Non-pigmented ciliary epithelial cell (primary cell): ENCODE data around the gene CDON.

ENCODE experiments used
- DNase-seq: peaks from one replicate; pipeline ENCODE4 v3.0.0-alpha.2; 2010; ENCODE audit warnings: low read depth

The CDON gene

DNA sequence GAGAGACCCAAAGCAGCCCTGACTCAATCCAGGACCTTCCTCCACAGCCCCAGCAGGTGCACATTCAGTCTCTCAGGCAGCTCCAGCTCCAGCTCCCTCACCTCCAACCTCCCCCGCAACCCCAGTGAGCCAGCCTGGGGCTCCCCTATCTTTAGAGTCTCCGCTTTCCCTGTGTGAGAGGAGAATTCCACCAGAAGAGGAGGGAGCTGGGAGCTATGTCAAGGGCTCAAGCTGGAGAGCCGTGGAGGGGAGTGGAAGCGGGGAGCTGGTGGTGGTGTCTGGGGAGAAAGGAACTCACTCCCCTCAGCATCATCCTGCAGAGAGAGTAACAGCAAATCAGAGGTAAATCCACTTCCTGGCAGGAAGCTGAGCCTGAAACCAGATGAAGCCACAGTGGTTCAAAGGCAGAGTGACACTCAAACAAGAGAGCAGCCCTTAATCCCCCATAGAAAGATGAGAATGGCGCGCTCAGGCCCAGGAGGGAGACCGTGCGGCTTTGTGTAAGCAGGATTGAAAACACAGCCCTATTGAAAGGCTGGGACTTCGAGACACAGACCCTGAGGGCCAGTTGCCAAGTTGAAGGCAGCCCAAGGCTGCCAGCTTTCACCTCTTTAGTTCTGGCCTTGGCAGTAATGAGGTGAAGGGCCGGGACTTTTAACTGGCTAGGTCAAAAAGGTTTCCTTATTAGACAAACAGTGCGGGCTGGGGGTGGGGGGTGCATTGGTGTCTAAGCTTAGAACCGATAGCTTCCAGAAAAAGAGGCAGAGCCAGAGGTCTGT lies 21.4 kb upstream of the CDON start:
- DNase-seq, result no peak

DNA sequence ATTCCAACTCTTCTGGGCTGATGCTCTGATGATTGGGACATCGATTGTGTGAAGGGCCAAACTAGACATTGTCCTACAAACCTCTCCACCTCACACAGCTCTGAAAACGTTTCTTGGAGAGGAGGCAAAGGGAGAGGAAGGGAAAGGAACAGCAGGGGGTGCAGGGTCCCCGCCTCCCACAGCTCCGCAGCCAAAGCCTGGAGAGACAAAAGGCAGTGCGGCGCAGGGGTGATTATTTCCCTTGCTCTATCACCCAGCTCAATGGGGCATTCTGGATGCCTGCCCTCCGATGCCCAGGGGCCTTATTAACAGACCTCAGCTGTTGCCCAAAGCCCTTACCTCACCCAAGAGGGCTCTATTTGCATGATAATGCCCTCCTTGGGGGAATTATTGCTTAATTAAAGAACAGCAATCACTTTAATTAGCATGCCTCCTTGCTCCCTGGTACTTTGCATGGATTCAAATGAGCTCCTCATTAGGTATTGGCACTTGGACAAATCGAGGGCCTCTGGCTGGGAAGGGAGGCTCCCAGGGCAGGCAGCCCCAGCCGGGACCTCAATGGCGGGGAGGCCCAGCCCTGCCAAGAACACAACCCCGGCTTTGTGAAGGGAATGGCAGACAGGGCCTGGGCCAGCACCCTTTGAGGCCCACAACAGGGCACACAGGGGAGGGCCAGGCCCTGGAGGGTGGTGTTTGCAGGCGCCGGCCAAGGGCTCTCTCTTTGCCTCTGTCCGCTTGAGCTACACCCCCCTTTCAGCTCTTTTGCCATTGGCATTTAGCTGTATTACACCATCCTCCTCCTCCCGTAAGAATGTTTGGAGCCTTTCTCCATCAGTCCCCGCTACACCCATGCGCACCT lies 19.8 kb upstream of the CDON start:
- DNase-seq, result no peak

DNA sequence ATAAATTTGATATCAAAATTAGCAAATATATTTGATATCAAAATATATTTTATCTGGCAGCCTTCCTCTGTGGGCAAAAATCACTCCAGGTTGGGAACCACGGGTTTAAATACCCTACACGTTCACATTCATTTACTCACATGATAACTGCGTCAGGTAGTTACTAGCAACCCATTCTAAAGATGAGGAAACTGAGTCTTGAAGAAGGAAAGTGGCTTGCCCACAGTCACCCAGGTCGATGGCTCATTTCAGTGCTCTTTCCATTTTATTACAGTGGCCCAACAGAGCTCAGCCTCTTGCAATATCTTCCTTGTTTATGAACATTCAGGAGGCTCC lies 19.2 kb upstream of the CDON start:
- DNase-seq, result no peak

DNA sequence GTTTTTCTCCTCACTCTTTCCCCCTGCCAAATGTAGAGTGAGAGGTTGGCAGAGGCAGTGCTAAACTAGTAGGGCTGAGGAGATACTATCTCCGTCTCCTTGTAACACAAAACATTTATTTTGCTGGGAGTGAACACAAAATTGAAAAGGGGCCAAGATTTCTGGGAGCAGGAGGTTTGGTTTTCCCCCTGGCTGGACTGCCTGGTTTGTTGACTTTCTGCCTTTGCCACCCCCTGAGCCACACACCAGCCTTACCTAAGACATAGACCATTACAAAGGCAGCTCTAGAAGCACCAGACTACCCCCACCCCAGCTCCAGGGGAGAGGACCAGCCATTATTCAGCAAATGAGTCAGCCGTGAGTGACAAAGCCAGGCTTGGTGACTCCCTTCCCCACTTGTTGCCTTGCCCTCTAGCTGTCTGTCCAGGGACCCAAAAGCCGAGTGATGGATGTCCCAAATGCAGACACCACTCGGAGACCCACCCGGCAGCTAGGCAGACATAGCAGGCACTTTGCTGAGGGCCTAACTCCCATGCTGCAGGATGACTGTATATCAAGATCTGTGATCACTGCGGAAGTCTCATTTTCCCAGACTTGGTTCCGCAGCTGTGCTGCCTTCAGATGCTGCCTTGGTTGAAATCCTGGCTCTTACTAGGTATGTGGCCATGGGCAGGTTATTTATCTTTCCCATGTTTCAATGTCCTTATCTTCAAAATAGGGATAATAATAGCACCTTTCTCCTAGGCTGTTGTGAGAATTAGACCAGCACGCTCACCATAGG lies 17.7 kb upstream of the CDON start:
- DNase-seq, result no peak

DNA sequence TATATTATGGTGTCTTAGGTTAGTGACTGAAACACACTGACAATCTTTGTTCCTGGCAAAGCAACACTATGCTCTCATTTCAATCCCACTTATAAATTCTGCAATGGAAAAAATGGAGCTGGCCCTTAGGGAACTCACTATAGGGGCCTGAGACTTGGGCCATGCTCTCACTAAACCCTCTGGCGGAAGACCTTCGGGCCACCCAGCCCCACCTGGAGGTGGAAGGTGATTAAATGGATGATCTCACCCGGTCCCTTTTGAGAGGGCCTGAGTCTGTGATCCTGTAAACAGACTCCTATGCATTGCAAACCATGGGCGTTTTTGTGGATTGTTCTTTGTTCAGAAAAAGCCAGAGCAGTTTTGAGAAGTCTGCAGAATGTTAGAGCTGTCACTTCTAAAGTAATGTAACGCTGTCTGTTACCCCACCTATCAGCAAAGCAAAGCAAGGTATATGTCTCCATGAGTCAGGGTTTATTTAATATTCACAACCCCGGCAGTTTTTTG lies 17.0 kb upstream of the CDON start:
- no peak for DNase-seq

DNA sequence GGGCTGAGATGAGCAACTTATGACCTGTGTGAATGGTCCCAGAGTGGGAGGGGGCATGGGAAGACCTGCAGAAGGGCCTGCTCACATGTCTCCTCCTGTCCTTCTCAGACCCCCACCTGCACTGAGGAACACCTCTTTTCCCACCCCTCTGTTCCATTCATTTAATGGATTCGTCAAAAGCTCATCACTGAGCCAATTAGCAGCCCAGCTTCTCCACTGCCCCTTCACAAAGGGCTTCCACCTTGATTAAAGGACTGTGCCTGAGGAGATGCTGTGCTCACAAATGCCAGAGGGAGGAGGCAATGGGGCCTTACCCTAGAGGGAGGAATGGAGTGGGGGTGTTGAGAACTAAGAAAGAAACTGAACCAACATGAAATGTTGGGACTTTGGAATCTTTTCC lies 14.0 kb upstream of the CDON start:
- DNase-seq, result no peak

DNA sequence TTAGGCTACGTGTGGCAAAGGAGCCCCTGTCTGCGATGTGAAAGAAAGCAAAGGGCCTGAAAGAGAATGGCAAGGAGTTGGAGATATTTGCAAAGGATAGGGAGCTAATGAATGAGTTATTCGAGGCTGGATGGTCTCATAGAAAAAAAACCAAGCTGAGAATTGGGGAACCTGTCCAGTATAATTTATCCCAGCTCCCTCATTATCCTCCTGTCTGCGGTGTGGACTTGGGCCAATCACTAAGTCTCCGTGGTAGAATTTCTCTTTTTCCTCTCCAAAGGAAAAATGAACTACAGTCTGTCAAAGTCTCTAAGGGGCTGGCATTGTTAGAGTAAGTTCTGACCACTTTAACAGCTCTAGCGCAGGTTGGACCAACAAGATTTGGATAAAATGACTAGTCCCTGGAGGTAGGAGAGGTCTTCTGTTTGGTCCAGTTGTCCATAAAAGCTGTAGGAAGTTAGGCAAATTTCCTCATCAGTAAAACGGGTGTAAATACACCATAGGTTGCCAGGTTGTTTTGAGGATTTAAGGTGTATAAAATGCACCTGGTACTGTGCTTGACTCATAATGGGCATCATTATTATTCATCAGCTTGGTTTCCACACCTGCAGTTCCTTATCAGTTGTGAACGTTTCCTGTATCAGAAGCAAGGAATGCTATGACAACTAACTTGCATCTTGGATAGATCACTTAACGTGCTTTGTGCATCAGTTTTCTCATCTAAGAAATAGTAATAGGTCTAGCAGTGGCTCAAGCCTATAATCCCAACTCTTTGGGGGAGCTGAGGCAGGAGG lies 10.3 kb upstream of the CDON start:
- no peak for DNase-seq

DNA sequence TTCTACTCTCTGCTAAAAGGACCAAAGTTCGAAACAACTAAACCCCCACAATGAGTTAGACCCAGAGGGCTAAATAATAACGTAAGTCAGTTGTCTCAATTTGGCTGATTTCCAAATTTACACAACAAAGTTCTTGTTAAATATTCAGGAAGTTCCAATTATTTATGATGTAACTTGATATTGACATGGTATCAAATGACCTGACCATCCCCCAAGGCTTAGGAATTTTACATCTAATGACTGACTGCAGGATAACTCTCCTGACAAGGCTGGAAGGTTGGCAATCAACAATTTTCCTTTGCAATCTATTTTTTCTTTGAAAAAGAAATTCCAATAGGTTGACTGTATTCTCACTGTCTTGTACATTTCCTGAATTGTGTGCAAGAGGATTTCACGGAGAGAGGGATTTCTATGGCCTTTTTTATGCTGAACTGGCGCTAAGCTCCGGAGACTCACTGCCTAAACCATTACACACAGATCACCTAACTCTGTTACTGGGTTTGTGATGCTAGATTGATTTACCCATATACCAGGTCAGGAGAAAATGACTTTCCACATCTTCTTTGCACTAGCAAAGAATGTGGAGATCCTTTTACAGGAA lies 9.6 kb upstream of the CDON start:
- no peak for DNase-seq

DNA sequence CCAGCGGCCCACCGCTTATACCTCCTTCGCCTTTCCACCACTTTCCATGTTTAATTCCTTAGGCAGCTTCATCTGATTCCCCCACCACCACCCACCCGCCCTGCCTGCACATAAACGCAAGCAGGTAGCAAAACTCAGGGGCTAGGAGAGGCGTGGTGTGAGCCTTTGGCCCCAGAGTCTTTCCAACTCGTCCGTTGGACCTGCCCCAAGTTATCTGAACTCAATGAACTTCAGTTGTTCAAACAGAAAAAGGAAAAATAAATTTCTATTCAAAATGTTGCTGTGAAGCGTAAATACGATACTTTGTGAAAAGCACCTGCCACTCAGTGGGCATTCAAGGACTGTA lies 814 bp upstream of the CDON start:
- no peak for DNase-seq

DNA sequence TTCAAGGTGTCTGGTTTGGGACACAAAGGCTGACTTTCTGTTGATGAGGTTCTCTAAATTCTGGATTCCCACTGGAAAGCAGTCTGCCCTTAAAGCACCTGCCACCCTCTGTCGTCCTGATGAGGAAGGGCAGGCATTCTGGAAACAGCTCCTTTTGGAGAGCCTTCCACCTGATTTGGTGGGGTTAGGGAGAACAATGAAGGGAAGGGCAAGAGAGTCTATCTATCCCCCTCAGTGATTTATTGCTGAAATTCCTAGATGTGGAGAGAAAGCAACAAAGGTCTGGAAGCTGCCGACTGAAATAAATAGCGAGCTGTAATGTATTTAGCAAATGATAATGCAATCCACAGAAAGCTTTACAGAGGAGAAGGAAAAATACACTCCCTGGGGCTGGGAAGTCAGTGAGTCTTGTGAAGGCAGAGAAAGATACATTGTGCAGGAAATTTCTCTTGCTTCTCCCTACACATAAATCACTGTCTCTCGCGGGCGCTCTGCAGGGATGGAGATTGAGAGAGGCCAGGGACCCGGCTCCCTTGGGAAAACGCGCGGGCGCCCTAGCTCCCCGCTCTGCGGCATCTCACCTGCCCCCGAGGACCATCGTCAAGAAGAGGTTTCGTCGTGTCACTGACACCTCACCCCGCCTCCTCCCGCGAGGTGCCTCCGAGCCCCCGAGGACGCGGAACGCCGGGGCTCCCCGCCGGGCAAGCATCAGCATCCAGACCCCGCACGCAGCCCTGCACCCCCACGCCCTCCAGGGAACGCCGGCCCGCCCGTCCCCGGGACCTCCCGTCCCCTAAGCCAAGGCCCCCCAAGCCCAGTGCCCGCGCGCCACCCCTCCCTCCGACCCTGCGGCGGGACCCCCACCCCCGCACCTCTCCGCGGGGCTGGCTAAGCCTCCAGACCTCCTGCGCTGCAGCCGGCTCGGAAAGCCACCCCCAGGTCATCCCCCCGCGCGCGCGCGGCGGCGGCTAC lies 673 bp downstream of the CDON start:
- no peak for DNase-seq

DNA sequence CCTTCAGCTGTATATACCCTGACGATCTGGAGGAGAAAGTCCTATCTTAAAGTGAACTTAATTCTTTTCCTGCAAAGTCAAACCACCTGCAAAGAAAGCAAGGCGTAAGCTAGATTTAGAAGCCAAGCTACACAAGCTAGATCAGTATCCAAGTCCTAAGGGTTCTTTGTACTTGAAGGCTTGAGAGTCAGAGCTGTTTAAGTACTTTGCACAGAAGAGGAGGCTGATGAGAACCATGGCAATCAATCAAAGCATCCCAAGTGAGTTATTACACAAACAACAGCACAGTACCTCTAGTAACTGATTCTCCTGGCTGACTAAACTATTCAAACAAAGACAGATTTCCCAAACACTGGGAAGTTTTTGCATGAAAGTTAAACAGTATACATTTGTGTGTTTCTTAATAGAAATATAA lies 1.9 kb downstream of the CDON start:
- no peak for DNase-seq

DNA sequence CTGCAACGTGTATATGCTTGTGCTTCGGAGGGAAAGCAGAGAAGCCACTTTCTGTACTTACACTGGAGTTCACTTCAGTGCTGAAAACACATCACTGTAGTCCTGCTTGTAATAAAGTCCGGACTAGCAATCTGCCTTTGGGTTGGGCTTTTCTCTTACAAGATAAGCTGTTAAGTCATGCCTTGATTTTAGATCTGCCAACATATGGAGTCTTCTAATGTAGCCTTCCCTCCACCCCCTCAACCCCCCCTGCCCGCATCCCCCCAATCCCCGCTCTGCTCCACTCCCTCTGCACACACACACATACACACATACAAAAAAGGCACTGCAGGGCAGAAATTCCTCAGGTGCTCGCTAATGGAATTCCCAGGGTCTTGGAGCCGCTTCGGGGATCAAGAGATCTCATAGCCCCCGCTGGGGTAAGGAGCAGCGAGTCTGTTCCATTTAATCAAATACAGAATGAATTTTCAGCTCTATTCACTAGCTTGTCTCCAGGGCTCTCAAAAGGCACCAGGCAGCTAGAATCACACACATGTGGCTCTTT lies 3.4 kb downstream of the CDON start:
- no peak for DNase-seq

DNA sequence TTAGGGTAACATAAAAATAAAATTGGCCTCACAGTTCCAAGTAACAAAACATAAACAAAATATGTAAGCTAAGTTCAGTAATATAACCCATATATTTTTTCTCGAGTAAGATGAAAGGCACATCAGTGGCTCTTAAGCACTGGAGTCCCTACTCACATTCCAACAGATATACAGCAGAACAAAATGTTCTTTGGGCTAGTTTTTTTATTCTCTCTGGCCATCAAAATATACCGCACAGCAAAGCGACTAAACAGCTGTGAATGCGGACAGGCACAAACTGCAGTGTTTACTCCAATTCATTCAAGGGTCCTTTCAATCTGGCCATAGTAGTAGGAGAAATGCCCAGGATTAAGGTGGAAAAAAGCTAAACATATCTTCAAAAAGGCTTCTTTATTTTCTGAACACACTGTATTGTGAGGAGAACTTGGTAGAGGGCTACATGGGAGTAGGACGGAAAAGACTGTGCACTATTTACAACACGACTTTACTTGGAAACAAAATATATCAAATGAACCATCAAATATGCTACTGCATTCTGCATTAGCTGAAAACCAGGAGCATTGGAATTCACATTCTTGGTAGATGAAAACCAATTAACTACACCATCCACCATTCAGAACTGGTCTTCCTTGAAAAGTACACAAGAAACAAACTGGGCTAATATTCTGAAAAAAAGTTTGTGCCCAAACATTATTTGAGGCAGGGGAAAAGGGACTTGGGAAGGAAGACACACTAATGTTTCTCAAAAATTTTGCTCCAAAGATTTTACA lies 4.4 kb downstream of the CDON start:
- no peak for DNase-seq

DNA sequence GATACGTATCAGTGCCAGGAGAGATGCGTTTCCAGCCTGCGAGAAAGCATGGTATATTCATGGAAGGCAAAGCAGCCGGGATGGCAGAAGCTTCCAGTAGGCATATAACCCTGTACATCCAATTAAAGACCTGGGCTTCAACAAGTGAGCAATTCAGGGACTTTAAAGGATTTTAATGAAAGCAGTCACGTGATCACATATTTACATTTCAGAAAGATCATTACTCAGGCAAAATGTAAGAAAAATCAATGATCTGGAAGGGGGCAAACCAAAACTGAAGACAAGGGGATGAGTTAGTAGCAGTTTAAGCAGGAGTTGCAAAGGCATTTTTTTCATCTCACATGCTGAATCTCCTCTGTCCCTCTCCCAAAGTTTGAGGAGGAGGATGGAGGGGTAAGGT lies 7.8 kb downstream of the CDON start:
- no peak for DNase-seq

DNA sequence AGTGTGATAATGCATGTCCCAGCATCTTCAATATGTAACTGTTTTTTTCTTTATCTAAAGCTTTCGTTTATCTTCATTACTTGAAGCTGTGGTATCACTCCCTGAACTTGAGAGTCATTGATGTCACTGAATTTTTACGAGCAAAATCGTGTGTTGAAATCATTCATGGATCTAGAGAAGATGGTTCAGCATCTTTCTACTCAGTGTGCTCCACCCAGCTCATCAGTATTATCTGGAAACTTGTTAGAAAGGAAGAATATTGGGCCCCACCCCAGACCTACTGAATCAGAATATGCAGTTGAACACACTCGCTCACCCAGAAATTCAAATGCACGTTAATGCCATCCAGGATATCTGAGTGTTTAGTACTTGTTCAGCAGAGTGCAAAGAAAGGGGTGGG lies 8.3 kb downstream of the CDON start:
- no peak for DNase-seq

DNA sequence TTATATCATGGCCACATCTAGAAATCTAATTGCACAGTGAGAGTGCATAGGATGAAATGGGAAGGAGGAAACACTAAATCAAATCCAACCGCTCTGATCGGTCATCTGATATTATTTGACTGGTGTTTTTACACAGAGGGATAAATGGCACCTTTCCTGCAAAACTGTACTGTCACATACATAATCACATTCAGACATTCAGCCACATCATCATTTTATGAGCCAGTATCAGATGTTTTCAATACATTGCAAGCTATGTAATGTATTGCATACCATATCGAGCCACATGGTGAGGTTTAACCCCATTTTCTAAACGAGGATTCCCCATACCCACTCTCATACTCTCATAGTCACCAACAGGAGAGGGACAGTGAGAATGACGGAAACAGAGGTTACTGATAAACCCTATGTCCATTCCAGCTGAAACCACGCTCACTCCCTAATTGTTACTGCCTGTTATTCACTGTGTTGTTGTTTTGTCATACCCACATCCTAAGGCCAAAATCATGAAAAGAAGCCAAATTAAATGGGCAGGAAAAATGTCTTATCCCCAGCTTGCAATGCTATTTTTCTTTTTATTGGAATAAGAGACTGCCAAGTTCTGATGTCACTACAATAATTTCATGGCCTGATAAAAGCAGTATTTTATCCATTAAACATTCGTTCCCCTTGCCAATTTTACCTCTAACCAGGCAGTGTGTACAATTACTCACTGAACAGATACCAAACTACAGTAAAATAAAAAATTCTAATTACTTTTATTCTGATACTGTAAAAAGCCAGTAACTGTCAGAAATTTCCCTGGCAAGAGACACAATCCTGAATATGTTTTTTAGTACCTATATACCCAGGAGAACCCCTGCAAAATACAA lies 9.0 kb downstream of the CDON start:
- no peak for DNase-seq

DNA sequence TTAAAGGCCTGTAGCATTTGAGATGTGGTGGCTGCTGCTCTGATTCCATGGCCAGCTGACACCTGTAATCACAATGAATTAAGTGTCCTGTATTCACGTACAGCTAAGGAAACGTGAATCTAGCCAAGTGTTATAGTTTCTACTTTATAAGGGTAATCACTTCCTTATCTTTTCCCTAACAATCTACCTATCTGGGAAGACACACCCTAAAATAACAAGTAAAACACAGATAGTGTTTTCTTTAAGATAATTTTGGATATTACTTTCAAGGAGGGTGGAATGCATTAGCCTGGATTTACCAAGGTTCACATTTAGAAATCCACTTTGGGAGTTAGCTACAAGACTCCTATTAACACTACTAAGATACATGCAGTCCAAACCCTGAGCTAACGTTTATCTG lies 11.5 kb downstream of the CDON start:
- DNase-seq, result no peak

DNA sequence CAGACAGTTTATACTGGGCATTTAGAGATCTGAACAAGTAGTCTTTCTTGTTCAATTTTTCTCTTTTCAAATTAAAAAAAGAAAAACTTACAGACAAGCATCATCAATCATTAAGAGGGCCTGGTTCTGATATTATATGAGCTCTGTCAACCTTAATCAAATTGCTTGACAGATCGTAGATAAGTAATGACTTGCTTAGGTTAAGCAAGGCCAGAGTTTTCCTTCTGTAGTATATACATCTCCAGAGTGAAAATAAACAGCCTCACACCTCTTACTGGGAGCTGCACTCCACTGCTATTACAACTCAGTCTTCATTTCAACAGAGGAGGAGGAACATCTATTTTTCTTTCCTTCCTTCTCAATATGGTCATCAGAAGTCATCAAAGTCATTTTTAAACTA lies 13.5 kb downstream of the CDON start:
- no peak for DNase-seq
